Lung microvascular endothelial cell (primary cell): ENCODE data around the gene RNF130. TPM values are rescaled to one million over a fixed set of nuclear protein-coding genes. Genes with fewer than 3 reads are reported as not detected.
A peak's percentile ranks its signal among the peaks of the same experiment; 100 is the strongest.

Source experiments
- DNase-seq, 2 donors: peaks; one replicate each; pipeline versions ENCODE4 v3.0.0 to v3.0.0-alpha.2; 2010; ENCODE audit warnings: low read depth in 2 of 2
- total RNA-seq: library from RNA; depleted of rRNA; stranded (reverse); fragments of >200 nt; gene quantifications from 2 replicates; pipeline ENCODE4 v1.2.1, GENCODE V29; 2014

The RNF130 gene
- total RNA-seq, 1 donor from 2014 or later = 37.7 TPM

DNA sequence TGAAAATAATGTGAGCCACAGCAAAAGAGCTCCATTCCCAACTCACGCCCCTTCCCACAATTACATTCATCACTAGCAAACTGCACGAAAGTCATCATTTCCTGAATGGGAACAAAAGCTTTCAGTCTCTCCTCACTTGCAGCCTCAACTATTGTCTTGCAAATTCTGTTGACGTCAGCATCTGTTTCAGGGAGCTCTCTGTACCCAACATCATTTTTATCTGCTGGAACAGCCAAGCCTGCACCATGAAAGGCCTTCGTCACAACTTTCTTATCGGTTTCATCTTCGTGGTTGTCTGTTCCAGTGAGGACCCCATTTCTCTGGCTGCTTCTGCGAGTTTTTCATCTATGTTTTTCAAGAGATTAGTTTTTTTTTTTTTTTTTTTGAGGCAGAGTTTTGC is 14.3 kb upstream of the RNF130 start:
- DNase-seq = peak; percentile 10 to 41

DNA sequence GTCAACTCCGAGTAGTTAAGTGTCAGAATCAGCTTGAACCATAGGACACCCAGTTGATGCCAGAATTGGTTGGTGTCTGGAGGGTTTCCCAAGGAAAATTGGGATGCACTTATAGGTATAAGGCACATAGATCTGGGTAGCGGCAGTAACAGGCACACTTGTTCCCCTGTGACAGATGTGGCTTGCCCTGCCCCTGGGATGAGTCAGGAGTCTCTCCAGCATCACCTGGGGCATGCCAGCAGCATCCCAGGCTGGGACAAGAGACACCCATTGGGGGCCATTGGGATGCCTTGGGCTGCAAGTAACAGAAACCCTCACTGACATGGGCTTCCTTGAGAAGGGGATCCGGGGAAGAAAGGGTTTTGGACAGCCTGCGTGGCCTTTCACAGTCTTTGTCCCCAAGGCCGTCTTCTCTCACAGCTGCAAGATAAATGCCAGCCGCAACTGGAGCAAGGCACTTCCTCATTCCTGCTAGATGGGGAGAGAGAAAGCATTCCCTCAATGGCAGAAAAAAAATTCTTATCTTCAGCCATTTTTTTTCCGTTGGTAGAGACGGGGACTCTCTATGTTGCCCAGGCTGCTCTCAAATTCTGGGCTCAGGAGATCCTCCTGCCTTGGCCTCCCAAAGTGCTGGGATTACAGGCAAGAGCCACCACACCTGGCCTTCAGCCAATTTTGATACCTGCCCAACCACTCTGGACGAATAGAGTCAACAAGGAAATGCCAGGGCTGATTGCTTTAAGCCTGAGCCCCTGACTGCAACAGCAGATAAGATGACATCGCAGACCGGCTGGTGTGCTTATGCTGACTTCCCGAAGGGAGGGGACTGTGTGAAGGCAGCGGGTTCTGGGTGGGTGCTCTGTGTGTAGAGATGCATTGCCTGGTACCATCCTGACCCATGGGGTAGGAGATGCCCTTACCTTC is 13.3 kb upstream of the RNF130 start:
- DNase-seq = no peak

DNA sequence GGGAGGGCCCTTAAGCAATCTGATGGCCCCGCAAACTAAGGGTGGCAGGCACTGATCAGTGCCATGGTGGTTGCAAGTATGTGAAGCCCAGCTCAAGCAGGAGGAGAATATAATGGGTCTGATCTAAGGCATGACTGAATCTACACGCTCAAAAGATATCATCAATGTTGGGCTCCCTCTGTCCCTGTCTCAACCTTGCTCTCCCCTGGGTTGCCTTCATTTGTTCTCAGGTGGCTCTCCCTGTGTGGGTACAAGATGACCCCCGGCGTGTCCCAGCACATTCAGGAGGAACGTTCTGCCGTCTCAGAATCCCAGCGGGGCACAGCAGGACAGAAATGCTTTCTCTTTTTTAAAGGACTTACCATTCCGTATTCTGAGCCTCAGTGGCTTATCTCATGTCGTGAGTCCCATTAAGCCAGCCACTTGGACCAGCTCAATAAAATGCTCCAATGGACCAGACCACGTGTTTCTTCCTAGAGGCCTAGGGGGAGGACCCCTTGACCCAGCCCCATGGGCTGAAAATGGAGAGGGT is 12.0 kb upstream of the RNF130 start:
- no peak for DNase-seq

DNA sequence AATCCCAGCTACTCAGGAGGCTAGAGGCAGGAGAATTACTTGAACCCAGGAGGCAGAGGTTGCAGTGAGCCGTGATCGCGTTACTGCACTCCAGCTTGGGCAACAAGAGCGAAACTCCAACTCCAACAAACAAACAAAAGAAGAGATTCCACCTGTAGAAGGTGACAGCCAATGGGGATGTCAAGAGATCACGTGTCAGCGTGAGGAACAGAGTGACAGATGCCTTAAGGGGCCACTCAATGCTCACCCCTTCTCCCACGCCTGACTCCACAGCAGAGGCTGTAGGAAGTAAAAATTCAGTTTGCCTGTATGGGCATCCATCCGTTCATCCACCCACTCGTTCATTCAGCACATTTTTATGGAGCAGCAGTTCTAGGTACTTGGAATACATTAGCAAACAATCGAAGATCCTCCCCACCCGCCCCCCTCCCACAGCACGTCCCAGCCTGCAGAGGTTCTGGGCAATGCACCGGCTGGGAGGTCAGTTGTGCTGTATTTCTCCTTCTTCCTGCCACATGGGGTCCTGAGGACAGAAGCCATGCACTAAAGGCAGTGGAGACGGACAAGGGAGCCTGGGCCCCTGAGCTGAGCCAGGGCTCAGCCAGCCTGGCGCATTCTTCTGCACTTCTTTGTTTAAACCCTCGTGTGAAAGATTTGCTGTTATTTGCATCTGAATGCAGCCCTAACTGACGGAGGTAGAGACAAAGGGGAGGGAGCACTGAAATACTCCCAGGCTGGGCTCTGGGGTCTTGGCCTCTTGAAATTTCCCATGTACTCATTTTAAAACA is 11.3 kb upstream of the RNF130 start:
- no peak for DNase-seq

DNA sequence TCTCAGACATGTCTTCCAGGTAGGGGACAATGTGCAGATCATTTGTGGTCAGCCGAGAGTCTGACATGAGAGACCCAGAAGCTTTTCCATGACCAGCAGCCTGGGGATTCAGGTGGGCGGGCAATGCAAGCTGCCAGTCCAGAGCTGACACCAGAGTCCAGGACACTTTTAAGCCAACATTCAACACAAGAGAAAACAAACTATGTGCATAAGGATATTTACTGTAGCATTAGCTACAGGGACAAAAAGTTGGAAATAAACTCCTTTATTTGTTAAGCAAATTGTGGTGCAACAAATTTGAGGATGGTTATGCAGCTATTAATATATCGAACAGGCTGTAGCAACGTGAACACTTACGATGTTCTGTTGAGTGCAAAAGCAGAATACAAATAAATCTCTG is 9.9 kb upstream of the RNF130 start:
- DNase-seq = no peak

DNA sequence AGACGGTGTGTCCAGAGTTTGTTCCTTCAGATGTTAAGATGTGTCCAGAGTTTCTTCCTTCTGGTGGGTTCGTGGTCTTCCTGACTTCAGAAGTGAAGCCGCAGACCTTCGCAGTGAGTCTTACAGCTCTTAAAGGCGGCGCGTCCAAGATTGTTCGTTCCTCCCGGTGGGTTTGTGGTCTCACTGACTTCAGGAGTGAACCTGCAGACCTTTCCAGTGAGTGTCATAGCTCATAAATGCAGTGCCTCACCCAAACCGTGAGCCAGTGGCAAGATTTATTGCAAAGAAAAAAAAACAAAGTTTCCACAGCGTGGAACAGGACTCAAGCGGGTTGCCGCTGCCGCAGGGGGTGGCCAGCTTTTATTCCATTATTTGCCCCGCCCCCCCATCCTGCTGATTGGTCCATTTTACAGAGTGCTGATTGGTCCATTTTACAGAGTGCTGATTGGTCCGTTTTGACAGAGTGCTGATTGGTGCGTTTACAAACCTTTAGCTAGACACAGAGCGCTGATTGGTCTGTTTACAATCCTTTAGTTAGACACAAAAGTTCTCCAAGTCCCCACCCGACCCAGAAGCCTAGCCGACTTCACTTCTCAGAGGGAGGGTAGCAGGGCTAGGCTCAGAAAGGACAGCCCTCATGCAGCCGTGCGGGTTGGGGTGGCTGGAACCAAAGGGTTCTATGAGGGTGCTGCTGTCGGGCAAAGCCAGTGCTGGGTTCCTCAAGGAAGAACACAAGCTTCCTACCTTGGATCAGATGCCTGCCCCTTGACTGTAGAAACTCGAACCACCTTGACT is 9.1 kb upstream of the RNF130 start:
- no peak for DNase-seq

DNA sequence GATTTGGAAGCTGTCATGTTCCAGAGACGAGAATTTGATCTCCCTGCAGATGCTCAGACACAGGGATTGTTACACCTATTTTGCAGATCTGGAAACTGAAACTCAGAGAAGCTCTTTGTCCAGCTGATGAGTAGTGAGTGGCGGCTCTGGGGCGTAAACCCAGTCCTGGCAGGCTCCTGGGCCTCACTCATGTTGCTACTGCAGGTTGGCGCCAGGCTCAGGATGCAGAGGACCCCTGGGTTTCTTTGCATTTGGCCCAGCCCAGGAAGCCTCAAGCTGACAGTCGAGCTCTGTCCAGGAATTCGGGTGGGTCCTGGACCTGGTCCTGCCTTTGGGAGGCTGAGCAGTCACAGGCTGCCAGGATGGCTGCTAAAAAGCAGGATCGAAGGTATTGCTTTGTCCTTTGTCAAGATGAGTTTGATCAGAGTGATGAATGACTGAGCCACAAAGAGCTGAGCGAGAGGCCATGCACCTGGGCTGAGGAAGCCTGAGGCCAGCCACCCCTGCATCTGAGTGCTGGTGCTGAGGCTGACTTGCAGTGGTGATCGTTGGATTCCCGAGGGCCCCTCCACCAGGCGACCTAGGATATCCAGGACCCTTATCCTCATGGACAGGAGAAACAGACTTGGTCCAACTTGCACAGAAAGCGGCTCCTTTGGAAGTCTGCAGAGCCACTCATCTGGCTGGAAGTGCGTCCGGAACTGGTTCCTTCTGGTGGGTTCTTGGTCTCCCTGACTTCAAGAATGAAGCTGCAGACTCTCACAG is 8.3 kb upstream of the RNF130 start:
- no peak for DNase-seq

DNA sequence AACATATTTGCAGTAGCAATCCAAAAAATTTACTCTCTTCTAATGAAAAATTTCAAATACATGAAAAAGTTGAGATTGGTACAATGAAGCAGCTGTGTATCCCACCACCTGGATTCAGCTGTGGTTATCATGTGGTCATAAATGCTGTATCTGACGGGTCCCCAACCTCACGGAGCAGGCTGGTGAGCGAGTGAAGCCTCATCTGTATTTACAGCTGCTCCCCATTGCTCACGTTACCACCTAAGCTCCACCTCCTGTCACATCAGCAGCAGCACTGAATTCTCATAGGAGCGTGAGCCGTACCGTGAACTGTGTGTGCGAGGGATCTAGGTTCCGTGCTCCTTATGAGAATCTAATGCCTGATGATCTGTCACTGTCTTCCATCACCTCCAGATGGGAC is 6.8 kb upstream of the RNF130 start:
- no peak for DNase-seq

DNA sequence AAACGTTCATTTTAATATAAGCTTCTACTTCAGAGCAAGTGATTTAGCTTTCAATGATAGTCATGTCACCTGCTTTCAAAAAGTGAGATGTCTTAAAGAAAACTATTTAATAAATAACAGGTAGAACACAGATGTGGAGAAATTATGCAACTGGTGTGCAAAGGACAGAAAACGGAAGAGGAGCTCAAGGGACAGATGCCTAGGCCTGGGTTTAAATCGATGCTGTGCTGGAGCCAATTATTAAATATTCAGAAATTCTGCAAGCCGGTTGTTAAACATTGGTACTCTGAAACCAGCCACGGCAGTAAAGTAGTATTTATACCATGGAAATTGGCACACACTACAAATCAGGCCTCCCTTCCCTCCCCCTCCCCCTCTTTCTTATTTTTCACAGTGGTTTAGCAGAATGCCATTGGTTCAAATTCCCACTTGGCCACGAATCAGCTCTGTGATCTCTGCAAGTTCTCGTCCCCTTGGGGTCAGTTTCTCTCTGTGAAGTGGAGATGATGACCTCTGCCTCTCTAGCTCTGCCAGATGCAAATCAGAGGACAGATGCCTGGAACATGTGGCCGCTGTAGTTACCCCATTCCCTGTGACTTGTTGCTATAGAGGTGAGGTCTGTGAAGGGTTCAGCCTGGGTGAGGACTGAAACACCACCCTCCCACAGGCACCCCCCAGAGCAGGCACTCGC is 6.2 kb upstream of the RNF130 start:
- no peak for DNase-seq

DNA sequence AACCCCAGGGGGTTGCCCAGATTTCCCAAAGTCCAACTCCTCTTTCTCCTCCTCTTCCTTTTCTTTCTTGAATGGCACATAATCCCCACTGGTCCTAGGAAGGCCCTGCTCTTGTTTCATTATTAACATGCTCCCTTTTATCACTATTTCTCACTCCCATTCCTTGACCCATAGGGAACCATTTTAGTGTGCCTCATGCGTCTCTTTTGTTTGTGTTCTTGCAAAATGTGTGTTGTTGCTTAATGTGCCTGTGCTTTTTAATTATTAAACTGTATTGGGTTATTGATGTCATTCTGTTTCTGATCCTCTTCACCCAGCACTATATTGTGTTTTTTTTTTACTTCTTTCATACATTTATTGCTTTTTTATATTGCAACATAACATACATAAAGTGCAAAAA is 4.1 kb upstream of the RNF130 start:
- no peak for DNase-seq

DNA sequence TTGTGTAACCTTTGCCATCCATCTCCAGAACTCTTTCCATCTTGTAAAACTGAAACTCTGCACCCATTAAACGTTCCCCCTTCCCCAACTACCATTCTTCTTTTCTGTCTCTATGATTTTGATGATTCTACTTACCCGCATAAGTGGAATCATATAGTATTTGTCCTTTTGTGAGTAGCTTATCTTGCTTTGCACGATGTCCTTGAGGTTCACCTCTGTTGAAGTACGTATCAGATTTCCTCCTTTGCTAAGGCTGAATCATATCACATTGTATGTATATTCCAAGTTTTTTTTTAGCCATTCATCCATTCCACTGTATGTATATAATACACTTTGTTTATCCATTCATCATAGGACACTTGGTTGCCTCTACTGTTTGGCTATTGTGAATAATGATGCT is 2.9 kb upstream of the RNF130 start:
- no peak for DNase-seq

DNA sequence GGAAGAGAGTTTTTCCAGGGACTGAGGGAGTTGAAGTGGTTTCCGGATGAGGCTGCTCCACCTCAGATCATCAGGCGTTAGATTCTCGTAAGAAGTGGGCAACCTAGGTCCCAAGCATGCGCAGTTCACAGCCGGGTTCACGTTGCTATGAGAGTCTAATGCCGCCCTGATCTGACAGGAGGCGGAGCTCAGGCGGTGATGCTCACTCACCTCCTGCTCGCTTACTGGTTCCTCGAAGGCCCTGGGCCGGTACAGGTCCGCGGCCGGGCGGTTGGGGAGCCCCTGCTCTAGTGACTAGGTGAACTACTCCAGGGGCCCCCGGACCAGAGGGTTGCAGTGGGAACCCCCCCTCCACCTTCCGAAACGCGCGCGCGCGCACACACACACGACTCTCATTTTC is 997 bp upstream of the RNF130 start:
- DNase-seq = no peak

DNA sequence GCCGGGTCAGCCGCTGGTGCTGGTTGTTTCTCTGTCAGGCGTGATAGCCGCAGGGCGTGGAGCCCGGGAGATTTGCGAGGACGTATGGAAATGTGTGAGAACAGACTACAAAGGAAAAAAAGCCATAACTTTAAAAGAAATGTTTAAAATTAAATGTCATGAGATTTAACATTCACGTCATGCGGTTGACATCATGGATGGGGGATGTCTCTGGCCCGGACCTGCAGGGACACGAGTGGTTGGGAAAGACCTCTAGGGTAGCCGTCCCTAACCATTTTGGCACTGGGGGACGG is 643 bp upstream of the RNF130 start:
- no peak for DNase-seq

DNA sequence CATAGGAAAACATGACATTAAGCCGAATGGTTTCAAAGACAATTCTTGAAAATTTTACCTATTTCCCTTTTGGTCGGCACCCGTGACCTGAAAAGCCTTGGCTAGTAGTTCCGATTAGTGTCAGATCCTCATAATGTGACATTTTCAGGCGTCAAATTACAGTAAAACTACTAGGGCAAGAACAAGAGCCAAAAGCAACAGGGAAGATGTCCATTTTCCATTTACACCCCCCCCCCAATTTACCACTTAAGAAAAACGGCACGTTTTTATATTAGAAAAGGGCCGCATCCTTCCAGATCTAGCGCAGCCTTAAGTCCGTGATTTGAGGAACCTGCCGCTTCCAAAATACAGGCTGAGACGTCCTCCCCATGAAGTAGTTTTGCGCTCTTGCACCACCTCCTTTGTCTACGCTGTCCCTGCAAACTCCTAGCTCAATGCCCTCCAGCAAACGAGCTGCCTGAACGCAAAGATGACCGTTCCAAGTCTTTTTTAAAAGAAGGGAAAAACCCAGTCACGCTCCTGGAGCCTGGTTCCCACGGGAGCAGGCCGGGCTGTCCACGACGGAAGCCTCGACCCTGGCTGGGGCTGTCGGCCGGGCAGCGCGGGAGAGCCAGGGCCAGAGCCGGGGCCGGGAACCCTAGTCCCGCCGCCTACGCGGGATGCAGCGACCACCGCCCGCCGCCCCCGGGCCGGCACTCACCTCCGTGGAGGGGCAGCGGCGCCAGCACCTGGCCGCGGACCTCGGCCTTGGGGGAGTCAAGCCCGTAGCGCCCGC is 616 bp downstream of the RNF130 start:
- DNase-seq = peak; percentile 56 to 62

DNA sequence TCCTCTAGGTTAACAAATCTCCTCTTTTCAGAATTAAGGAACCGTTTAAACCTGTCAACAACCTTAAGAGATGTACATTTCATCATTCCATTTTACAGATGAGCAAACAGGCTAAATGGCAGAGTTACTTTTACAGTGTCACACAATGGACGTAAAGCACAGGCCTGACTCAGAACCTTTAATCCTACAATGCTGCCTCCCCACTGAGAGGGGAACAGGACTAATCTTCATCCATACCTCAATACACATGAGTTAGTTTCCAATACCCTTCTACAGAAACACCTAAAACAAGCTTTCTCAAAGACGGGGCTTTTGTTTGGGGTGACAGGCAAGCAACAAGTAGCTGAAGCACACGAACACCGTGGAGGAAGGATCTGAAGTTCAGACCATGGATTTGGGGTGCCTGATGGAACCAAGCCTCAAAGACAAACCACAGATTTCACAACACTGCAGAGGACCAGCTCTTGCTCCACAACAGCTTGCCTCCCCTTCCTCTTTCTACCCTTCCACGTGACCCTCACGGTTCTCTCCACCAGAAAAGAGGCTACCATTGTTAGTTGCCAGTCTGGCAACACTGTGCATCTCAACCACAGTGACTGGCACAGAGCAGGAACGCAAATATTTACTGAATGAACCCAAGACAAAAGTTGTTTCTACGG is 1.8 kb downstream of the RNF130 start:
- no peak for DNase-seq

DNA sequence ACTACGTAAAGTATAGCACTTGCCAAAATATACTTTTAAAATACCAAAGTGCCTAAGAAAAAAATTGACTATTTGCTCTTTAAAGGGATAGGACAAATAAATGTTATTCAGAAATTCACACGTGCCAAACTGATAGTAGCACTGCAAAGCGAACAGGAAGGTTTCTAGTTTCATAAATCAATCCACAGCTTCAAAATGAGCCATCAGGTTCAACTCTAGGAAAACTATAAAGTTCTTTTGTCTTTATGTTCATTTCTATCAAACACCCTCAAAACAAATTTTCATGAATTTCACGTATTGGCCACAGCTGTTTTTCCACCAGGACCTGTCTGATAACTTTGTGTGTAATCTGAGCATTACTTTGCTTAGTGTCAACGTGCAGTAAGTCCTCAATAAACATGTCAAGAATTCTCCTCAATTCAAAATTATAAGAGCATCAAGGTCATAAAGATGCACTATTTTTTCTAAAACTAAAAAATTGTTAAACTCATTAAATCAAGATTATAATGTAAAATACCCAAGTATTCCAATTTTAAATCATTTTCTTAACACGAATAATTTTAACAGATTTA is 3.0 kb downstream of the RNF130 start:
- DNase-seq = peak in 1 of 2 donors; percentile 71

DNA sequence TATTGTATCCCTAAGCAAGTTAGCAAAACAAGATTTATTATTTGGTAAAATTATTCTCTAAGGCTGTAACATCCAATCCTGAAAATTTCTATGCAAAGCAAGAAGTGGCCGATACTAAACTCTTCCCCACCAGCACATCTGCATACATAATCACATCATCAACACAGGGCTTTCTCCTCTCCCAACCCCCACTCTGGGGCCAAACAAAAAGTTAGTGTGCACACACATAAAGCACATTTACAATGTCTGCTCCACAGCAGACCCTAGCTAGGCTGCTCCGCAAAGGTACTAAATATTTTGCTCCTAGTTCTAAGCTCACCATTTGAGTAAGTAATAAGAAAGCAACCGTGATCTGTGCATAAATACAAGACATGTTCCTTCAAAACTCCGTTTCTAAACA is 3.6 kb downstream of the RNF130 start:
- no peak for DNase-seq

DNA sequence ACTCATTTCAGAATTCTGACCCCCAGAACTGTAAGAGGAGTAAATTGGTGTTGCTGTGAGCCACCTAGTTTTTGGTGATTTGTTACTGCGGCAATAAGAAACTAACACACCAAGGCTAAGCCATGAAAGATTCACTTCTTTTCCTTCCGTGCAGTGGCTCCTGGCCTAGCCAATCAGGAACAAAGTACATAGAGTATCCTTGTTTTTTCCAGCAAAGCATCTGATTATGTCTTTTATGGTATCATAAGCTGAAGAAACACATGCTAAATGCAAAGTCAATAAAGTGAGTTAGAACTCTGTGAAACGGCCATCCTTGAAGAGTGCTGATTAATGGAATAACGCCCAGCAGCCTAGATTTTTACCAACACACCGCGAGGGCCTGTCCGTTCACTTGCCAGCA is 11.4 kb downstream of the RNF130 start:
- no peak for DNase-seq

DNA sequence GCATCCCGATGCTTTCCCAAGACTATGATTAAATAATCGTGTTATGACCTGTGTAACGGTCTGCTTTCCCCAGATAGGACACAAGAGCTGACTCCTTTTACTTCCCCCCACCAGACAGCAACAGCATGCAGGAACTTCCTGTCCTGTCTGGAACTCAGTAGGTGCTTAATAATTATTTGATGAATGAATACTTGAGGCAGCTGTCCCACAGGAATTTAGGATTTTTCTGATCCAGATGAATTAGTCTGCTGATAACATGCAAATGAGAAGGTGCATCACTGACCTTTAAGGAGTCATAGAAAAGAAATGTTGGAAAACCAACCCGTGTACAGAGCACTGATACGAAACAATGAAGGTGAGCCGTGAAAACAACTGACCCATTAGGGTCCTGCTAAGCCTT is 12.2 kb downstream of the RNF130 start:
- DNase-seq = peak in 1 of 2 donors; percentile 65
